GM10266 (cell line): Measurements from ENCODE around the gene NTNG1.

Experiments used
- DNase-seq: peaks from one replicate; pipeline ENCODE4 v3.0.0; 2012; ENCODE audit errors: extremely low spot score
- TF ChIP-seq, protein P1 (sequence below): IDR thresholded peaks from 2 replicates; pipeline ENCODE4 v1.5.1; 2012; ENCODE audit warnings: mild to moderate bottlenecking, low read depth; ENCODE audit not compliant: control insufficient read depth, insufficient read depth; ENCODE audit errors: missing control alignments

The NTNG1 gene

GRCh38 chr1:107523736-107524135, 382.9 kb downstream of the NTNG1 start:
- no peak for DNase-seq
- TF ChIP-seq, protein P1, sequence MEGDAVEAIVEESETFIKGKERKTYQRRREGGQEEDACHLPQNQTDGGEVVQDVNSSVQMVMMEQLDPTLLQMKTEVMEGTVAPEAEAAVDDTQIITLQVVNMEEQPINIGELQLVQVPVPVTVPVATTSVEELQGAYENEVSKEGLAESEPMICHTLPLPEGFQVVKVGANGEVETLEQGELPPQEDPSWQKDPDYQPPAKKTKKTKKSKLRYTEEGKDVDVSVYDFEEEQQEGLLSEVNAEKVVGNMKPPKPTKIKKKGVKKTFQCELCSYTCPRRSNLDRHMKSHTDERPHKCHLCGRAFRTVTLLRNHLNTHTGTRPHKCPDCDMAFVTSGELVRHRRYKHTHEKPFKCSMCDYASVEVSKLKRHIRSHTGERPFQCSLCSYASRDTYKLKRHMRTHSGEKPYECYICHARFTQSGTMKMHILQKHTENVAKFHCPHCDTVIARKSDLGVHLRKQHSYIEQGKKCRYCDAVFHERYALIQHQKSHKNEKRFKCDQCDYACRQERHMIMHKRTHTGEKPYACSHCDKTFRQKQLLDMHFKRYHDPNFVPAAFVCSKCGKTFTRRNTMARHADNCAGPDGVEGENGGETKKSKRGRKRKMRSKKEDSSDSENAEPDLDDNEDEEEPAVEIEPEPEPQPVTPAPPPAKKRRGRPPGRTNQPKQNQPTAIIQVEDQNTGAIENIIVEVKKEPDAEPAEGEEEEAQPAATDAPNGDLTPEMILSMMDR: no peak

DNA sequence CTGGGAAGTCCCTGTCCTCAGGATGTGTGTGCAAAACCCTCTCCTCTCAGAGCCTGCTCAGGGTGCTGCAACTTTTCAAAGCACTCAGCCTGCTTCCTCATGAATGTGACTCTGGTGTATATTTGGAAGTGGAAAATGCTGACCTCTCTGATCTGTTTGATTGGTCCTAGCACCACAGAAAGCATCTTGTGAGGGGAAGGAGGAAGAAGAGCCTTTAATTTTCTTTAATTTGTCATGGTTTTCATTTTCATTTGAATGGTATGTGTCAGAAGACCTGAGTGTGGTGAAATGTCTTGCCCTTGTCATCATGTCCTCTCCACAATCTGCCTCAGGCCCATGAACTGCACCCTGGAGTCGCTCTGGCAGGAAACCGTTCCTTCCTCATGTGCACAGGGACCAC, 383.5 kb downstream of the NTNG1 start:
- TF ChIP-seq, protein P1: no peak
- DNase-seq: no peak

DNA sequence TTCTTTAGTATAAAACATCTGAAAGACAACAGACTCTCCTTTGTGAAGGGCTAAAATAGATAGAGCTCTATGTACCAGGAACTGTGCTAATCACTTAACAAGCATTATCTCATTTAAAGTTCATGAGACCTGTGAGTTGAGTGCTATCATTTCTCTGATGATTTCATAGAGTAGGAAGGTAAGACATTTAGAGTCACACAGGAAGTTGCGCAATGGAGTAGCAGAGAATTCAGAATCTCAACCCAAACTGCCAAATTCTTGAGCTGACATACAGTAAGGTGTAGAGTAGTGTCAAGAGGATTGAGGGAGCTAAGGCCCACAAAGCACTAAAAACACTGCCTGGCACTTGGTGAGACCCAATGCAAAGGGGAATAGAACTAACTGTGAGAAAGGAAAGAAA, 384.3 kb downstream of the NTNG1 start:
- TF ChIP-seq, protein P1: no peak
- DNase-seq: no peak

GRCh38 chr1:107525961-107526360, 385.1 kb downstream of the NTNG1 start:
- no peak for DNase-seq
- TF ChIP-seq, protein P1: no peak

- TF ChIP-seq, protein P1: no peak
These were observed 385.8 kb downstream of the NTNG1 start for GRCh38 chr1:107526524-107527198.

GRCh38 chr1:107529511-107530149, 388.8 kb downstream of the NTNG1 start:
- TF ChIP-seq, protein P1: peak; percentile 90

More at GRCh38 chr1:107526524-107527198, 385.8 kb downstream of the NTNG1 start:
- no peak for DNase-seq

DNA sequence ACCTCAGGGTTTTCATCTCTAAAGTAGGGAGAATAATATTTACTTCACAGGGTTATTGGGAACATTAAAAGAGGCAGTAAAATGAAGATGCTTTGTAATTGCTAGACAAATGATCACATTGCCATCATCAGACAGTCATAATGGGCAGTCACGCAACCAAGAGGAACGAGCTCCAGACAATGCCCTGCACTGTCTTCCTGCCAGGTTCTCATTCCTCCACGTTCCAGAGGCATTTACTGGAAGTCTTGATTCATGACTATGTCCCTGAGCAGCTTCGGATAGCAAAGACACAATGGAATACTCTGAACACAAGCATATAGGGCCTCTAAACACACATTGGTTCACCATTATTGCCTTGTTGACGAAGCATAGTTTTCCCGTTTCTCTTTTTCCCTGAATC, 389.7 kb downstream of the NTNG1 start:
- no peak for DNase-seq
- TF ChIP-seq, protein P1: no peak

More at GRCh38 chr1:107529511-107530149, 388.8 kb downstream of the NTNG1 start:
- peak; percentile 53 for DNase-seq
